OCI-LY7 (cell line): ENCODE data around the gene PRSS27. TPM values are rescaled to one million over a fixed set of nuclear protein-coding genes. Genes with fewer than 3 reads are reported as not detected.

Source experiments
- Bru-seq: library from RNA; stranded (reverse); fragments of 400-500 nt; gene quantifications from one replicate; lab custom pipeline; 2021; lab: Mats Ljungman, UMichigan
- BruChase-seq, 2 experiments: library from RNA; stranded (reverse); fragments of 400-500 nt; gene quantifications; one replicate each; lab custom pipeline; 2021; lab: Mats Ljungman, UMichigan
- BruUV-seq: library from RNA; stranded (reverse); fragments of 400-500 nt; replicated peaks from 2 replicates; lab custom pipeline; 2021; lab: Mats Ljungman, UMichigan
- CTCF ChIA-PET: fragments of 300-600 bp; sonication (Branson Sonifier 250); formaldehyde crosslinking; loops from one replicate; lab custom pipeline; 2022; ENCODE audit warnings: antibody characterized with exemption; ENCODE audit not compliant: unreplicated experiment; lab: Charles Lee
- POLR2A ChIA-PET: fragments of 300-600 bp; sonication (Branson Sonifier 250); formaldehyde crosslinking; loops from one replicate; lab custom pipeline; 2022; ENCODE audit warnings: antibody characterized with exemption; lab: Charles Lee
- DNase-seq: peaks from one replicate; pipeline ENCODE4 v3.0.0-alpha.2; 2015; ENCODE audit warnings: low spot score
- H2AFZ ChIP-seq: fragments of 200-600 bp; sonication (generic), shearing (Covaris generic); 2 replicates; pipeline ENCODE4 v1.6.1; 2014; ENCODE audit warnings: mild to moderate bottlenecking, antibody characterized with exemption, low read length, moderate library complexity
- H3K27ac ChIP-seq: fragments of 200-600 bp; sonication (generic); 2 replicates; pipeline ENCODE4 v1.5.1; 2014; ENCODE audit warnings: mixed run types, low read depth, mild to moderate bottlenecking, moderate library complexity, low read length, inconsistent platforms; ENCODE audit not compliant: poor library complexity, severe bottlenecking
- H3K36me3 ChIP-seq: fragments of 200-600 bp; sonication (generic); 2 replicates; pipeline ENCODE4 v1.6.1; 2014; ENCODE audit warnings: mild to moderate bottlenecking, antibody characterized with exemption, low read length, moderate library complexity, mixed read lengths; ENCODE audit not compliant: insufficient read depth
- H3K4me1 ChIP-seq: fragments of 200-600 bp; sonication (generic); 2 replicates; pipeline ENCODE4 v1.5.1; 2014; ENCODE audit warnings: mild to moderate bottlenecking, low read length; ENCODE audit not compliant: insufficient read depth, poor library complexity, severe bottlenecking
- H3K4me2 ChIP-seq: fragments of 200-600 bp; sonication (generic); 2 replicates; pipeline ENCODE4 v1.6.1; 2014; ENCODE audit warnings: mild to moderate bottlenecking, low read length
- H3K4me3 ChIP-seq: fragments of 200-600 bp; sonication (generic); 2 replicates; pipeline ENCODE4 v1.5.1; 2014; ENCODE audit warnings: mild to moderate bottlenecking, low read depth, low read length; ENCODE audit not compliant: poor library complexity, severe bottlenecking
- H3K79me2 ChIP-seq: fragments of 200-600 bp; sonication (generic); 2 replicates; pipeline ENCODE4 v1.6.1; 2016; ENCODE audit warnings: low read depth, mild to moderate bottlenecking, low read length, moderate library complexity, mixed read lengths; ENCODE audit not compliant: insufficient read depth
- H3K9me2 ChIP-seq: fragments of 200-600 bp; sonication (generic); 2 replicates; pipeline ENCODE4 v1.6.1; 2016; ENCODE audit warnings: mild to moderate bottlenecking, low read length, mixed read lengths; ENCODE audit not compliant: insufficient read depth
- H3K9me3 ChIP-seq: fragments of 200-600 bp; sonication (generic); 2 replicates; pipeline ENCODE4 v1.6.1; 2014; ENCODE audit warnings: mild to moderate bottlenecking, mixed run types, low read length, mixed read lengths
- H4K20me1 ChIP-seq: fragments of 200-600 bp; sonication (generic); 2 replicates; pipeline ENCODE4 v1.6.1; 2014; ENCODE audit warnings: mild to moderate bottlenecking, antibody characterized with exemption, low read length, moderate library complexity, mixed read lengths; ENCODE audit not compliant: insufficient read depth
- EZH2phosphoT487 ChIP-seq: fragments of 200-600 bp; sonication (generic); IDR thresholded peaks from 2 replicates; pipeline ENCODE4 v1.6.1; 2018; ENCODE audit warnings: low read depth, borderline replicate concordance, mild to moderate bottlenecking, mixed run types, antibody characterized with exemption, low read length, moderate library complexity, mixed read lengths
- intact Hi-C: fragments of 100-400 bp; cut with micrococcal nuclease; formaldehyde crosslinking; loops from one replicate; pipeline ENCODE4 v1.10.0; 2022; ENCODE audit not compliant: unreplicated experiment
- long read RNA-seq: library from polyadenylated mRNA; stranded (forward); transcript quantifications from one replicate; pipeline ENCODE4 v2.0.0, GENCODE V29; 2022
- total RNA-seq, 2 experiments: library from RNA; depleted of rRNA in 1 of 2; stranded (reverse); fragments of >200 nt in 1 of 2; shearing (Covaris generic) in 1 of 2; gene quantifications; 2 replicates each; pipeline ENCODE4 v1.2.3, GENCODE V29; 2014 to 2022
- TF ChIP-seq, protein P1 (sequence below): fragments of 200-600 bp; sonication (generic); conservative IDR thresholded peaks from 2 replicates; pipeline ENCODE4 v1.5.1; 2014; ENCODE audit warnings: mild to moderate bottlenecking, antibody characterized with exemption, low read length, moderate library complexity, mixed read lengths

The PRSS27 gene
- 1.3 and 2.7 TPM in 2 replicates for total RNA-seq (2014; rRNA removed; shearing (Covaris generic))
- total RNA-seq (2022): 5.7 and 7.7 TPM in 2 replicates
- percentile 39 among the genes with signal in this experiment for Bru-seq, nascent RNA
- BruChase-seq, experiment 1, labeled RNA remaining after a 6-hour chase: percentile 42 among the genes with signal in this experiment
- BruChase-seq, experiment 2, labeled RNA remaining after a 2-hour chase: percentile 40 among the genes with signal in this experiment
- long read RNA-seq, partial matches to known transcripts: 0 of 2 reads
- long read RNA-seq, other reads (novel, unspliced or antisense): 1 of 2 reads

DNA sequence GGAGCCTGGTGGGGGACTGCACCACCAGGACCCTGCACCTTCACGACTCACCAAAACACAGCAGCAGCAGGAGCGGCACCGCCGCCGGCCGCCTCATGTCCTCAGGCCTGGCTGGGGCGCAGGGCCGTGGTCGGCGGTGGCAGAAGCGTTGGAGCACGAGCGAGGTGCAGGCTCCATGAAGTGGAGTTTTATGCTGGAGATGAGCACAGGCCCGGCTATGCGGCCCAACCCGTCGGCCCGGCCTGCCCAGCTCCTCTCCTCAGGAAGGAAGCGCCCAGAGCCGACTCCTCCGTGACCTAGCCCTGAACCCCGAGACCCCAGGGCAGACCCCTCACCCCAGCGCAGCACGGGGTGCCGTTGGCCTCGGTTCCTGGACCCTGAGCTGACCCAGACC lies at the start of gene PRSS27:
TSS of gene PRSS27 (minus strand) at position 161 of the 394 bp plus-strand sequence. CDS start at position 97, 64 bp downstream.
- POLR2A ChIA-PET: no interaction called here
- no peak for DNase-seq
- Histone ChIP-seq H3K4me3 (peak within 1 kb of the TSS; percentile 72), H2AFZ (peak within 1 kb of the TSS; percentile 41), H3K4me1 (peaks cover 6% of the 10 kb centered on the region), H3K36me3 (no peaks in the 10 kb centered on the region), H3K27ac (peak within 1 kb of the TSS; percentile 39), H3K9me3 (no peaks in the 10 kb centered on the region), H4K20me1 (no peaks in the 10 kb centered on the region), H3K9me2 (no peaks in the 10 kb centered on the region), H3K79me2 (no peaks in the 10 kb centered on the region), H3K4me2 (peak within 1 kb of the TSS; percentile 54)
- no TSS peak for BruUV-seq
- intact Hi-C loops: loop anchor here (1.0 to 2.0 kb wide), 2 partner anchors 37 to 57 kb away; partner anchors contain the start of genes ELOB and KCTD5
- CTCF ChIA-PET: no interaction called here
- TF ChIP-seq EZH2phosphoT487: no peak
- TF ChIP-seq, protein P1, sequence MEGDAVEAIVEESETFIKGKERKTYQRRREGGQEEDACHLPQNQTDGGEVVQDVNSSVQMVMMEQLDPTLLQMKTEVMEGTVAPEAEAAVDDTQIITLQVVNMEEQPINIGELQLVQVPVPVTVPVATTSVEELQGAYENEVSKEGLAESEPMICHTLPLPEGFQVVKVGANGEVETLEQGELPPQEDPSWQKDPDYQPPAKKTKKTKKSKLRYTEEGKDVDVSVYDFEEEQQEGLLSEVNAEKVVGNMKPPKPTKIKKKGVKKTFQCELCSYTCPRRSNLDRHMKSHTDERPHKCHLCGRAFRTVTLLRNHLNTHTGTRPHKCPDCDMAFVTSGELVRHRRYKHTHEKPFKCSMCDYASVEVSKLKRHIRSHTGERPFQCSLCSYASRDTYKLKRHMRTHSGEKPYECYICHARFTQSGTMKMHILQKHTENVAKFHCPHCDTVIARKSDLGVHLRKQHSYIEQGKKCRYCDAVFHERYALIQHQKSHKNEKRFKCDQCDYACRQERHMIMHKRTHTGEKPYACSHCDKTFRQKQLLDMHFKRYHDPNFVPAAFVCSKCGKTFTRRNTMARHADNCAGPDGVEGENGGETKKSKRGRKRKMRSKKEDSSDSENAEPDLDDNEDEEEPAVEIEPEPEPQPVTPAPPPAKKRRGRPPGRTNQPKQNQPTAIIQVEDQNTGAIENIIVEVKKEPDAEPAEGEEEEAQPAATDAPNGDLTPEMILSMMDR: no peak

DNA sequence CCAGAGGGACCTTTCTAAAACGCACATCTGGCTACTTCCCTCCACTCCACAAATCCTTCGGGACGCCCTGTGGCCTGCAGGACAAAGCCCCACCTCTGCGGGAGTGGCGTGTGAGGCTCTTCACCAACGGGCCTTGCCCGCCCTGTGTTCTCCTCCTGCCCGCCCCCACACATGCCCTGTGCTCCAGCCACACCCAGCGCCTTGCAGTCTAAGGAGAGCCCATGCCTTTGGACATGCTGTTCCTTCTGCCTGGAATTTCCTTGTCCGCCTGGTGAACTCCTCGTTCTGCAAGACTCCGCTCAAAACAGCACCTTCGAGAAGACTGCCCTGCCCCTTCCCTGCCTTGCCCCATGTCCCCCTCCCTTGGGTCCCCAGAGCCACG lies 49.6 kb upstream of the PRSS27 start:
- DNase-seq: no peak
- Histone ChIP-seq H3K4me1 (no peaks in the 10 kb centered on the region), H4K20me1 (peaks cover under 1% of the 10 kb centered on the region), H3K27ac (no peak overlapping the region), H2AFZ (no peak overlapping the region), H3K9me2 (no peaks in the 10 kb centered on the region), H3K9me3 (no peaks in the 10 kb centered on the region), H3K4me2 (no peak overlapping the region), H3K36me3 (peaks cover 98% of the 10 kb centered on the region), H3K79me2 (peaks cover 11% of the 10 kb centered on the region; the same call in 1 of the 2 replicates), H3K4me3 (no peak overlapping the region)
- CTCF ChIA-PET: no interaction called here
- no TSS peak for BruUV-seq
- TF ChIP-seq EZH2phosphoT487: no peak
- TF ChIP-seq, protein P1: no peak
- POLR2A ChIA-PET: no interaction called here
- intact Hi-C loops: no loop called here

DNA sequence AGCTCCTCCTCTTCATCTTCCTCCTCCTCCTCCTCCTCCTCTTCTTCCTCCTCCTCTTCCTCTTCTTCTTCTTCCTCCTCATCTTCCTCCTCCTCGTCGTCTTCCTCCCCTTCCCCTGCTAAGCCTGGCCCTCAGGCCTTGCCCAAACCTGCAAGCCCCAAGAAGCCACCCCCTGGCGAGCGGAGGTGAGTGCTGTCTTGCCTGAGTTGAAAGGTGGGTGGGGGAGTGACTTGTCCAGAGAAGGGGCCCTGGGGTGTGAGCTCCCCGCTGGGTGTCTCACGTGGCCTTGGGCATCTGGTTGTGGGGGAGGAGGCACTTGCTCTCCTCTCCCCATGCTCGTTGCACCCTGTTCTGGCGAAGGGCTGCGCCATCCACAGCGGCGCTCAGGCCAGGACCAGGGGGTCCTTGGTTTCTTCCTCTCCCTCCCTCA lies 49.1 kb upstream of the PRSS27 start:
- Histone ChIP-seq H3K4me2 (no peak overlapping the region), H3K79me2 (peaks cover 17% of the 10 kb centered on the region), H4K20me1 (peaks cover 5% of the 10 kb centered on the region), H3K9me3 (no peaks in the 10 kb centered on the region), H3K36me3 (peaks cover 98% of the 10 kb centered on the region), H3K9me2 (no peaks in the 10 kb centered on the region), H2AFZ (no peak overlapping the region), H3K27ac (no peak overlapping the region), H3K4me3 (no peak overlapping the region), H3K4me1 (no peaks in the 10 kb centered on the region)
- BruUV-seq: no TSS peak
- no peak for TF ChIP-seq EZH2phosphoT487
- TF ChIP-seq, protein P1: no peak
- POLR2A ChIA-PET: no interaction called here
- intact Hi-C loops: no loop called here
- no peak for DNase-seq
- CTCF ChIA-PET: no interaction called here
